ENCODE results near the gene PRKD2.

DNA sequence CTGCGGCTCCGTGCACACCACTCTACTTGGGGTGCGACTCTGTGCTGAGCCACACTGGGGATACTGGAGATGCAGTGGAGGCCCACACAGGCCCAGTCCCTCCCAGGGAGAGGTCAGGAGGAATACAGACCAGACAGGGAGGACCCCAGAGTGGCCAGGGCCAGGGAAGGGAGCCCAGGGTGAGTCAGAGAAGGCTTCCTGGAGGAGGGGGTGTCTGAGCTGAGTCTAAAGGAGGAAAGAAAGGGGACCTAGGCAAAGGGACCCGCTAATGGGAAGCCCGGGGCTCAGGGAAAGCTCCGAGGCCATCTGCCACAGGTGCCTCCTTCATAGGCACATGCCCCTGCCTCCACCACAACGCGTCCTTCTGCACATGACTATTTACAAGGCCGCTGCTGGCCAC, 13.3 kb upstream of the PRKD2 start:
- TF ChIP-seq, protein P1, sequence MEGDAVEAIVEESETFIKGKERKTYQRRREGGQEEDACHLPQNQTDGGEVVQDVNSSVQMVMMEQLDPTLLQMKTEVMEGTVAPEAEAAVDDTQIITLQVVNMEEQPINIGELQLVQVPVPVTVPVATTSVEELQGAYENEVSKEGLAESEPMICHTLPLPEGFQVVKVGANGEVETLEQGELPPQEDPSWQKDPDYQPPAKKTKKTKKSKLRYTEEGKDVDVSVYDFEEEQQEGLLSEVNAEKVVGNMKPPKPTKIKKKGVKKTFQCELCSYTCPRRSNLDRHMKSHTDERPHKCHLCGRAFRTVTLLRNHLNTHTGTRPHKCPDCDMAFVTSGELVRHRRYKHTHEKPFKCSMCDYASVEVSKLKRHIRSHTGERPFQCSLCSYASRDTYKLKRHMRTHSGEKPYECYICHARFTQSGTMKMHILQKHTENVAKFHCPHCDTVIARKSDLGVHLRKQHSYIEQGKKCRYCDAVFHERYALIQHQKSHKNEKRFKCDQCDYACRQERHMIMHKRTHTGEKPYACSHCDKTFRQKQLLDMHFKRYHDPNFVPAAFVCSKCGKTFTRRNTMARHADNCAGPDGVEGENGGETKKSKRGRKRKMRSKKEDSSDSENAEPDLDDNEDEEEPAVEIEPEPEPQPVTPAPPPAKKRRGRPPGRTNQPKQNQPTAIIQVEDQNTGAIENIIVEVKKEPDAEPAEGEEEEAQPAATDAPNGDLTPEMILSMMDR (IDR thresholded peaks at IDR 0.05; ENCODE audit: low read depth, low read length), result no peak
- TF ChIP-seq EZH2phosphoT487 (IDR thresholded peaks at IDR 0.05; ENCODE audit: low read depth), result no peak

Data from OCI-LY3 (cell line).